GM18858 (cell line): ENCODE measurements around the gene MYO7A.
"Not testable (repeated sequence)": the region's sequence is repeated elsewhere in the genome, so short reads cannot be mapped to it uniquely, and the experiment has no call there.

ENCODE experiments used
- ATAC-seq: cut with Tn5 transposase; IDR thresholded peaks from one replicate; pipeline ENCODE4 v1.9.1; 2021; ENCODE audit not compliant: unreplicated experiment

MYO7A gene

DNA sequence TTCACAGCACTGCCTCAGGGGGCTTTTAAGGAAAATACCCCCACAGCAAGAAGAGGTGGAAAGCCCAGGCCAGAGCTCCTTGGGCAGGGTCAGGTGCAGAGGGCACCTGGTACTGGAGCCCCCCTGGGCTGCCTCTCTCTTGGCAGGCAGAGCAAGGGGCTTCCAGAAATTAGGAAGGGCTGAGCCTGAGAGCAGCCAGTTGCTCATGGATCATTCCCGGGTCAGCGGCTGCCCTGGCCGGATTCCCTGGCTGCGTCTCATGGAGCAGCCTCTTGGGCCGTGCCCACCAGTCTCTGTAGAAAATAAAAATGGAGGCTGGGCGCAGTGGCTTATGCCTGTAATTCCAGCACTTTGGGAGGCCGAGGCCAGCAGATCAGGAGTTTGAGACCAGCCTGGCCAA, 35.7 kb upstream of the MYO7A start:
- no peak for ATAC-seq

DNA sequence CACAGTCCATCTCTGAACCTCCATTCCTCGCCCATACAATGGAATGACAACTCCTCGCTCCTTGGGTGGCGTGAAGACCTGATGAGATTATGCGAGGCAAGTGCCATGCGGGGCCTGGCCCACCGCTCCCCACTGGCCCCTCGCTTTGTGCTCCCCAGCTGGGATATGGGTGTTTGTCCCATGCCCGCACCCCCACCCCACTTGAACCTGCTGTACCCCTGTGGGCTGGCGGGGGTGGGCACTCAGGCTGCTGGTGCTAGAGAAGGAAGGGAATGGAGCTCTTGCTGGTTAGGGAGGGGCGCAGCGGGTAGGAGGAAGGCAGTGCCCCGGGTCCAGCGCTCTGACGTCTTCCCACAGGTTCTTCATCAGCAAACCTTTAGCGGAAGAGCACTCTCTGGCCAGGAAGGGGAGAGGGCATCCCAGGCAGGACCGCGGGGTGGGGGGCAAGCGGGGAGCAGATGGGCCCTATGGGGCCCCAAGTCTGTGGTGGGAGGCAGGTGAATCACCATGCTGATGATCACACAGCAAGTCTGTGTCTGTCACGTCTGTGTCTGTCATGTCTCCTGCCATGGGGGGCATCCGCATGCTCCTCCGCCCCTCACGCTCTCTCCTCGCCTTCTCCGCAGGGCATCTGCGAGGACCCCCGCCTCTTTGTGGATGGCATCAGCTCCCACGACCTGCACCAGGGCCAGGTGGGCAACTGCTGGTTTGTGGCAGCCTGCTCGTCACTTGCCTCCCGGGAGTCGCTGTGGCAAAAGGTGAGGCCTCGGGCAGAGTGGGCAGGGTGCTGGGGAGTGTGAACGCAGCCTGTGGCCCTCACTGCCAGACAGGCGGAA, 34.8 kb upstream of the MYO7A start:
- ATAC-seq = no peak

DNA sequence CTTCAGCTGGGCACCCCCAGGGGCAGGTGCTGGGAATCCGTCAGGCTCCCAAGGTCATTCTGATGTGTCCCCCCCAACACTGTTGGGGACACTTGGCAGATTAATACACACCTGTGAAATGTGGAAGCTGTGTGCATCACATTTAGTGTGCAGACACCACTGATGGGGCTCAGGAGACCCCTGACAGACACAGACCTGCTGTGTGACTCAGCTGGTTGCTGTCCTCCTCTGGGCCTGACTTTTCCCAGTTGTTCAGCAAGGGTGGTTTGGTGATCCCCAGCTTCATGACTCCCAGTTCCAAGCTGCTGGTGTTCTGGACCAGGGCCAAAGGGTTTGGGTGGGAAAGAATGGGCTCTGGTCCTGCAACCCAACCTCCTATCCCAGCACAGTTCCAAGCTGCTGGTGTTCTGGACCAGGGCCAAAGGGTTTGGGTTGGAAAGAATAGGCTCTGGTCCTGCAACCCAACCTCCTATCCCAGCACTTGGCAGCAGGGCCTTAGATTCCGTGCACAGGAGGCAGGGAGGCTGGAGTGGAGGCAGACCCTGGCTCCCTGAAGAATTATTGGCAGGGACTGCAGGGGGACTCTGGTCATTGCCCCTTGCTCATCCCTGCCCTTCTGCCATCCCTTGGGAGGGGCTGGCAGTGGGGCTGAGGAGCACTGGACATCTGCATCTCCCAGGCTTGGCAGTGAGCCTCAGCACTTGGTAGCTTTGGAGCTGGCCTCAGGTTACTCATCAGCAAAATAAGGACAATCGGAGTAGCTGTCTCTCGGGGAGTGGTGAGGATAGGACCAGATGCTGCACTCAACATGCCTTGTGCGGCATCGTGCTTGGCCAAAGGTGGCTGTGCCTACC, 33.8 kb upstream of the MYO7A start:
- ATAC-seq = no peak

DNA sequence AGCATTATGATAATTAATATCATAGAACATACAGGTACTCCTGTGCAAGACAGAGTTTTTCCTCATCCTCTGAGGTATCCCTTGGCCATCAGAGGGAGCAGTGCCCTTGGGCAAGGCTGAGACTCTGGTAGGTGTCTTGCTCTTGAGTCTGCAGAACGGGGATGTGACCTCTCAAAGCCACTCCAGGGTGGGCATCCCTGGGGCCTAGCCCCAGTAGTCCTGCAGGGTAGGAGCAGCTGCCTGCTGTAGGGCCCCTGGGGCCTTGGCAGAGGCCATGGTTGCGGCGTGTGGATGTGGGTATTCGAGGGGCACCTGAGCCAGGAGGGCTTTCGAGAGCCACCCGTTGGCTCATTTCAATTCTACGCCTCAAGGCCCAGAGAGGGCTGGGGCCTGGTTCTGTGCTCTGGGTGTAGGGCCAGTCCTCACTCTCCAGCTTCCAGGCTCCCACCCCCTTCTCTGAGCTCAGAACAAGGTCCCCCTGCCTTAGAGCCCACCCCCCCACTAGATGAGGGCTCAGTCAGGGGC, 33.1 kb upstream of the MYO7A start:
- ATAC-seq = no peak

DNA sequence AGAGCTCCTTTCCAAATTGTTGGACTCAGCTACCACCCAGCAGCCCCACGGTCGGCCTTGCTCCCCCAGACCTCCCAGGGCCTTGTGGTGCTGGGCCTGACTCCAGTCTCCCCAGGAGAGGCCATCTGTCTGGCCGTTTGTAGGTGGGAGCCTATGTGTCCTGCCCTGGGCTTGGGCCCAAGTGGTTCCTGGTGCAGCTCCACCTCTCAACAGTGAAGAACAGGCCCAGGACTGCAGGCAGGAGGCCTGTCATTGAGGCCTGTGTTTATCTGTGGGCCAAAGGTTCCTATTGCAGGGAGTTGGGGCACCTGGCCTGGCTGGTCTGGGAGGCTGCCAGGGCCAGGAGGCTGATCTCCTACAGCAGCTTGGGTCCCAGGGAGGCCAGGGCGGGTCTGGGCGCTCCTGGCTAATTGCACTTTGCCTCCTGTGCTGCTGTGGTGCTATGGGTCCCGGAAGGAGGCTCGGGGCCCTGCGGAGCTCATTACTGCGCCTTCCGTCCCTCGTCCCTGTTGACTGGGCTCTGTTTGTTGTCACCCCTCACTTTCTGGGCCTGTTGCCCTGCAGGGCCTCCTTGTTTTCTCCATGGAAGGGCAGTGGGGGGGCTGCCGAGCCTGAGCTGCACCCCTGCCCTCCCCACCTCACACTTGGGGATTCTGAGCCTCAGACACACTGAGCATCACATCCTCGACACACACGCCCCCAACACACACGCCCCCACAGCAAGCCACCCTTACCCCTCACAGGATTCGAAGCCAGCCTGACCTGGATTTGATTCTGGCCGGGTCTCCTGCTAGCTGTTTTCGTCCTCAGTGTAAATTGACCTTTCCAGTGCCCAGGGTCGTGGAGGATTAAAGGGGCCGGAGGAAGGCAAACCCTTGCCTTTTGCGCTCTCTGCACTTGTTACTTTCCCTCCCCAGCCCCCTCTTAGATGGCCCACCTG, 32.2 kb upstream of the MYO7A start:
- no peak for ATAC-seq

DNA sequence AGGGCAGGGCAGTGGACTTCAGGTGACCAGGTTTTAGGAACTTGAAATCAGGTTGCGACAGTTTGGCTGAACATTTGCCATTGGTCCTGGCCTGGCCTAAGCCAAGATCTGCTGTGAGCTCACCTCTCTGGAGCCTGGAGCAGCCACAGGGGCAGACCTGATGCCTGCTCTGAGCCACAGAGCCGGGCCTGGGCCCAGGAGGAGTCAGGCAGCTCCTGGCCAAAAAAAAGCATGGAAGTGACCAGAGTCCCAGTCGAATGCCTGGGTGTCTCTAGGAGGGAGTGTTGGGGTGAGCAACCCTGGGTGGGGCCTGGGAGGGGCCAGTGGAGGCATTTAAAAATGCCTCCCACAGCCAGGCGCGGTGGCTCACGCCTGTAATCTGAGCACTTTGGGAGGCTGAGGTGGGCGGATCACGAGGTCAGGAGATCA, 31.4 kb upstream of the MYO7A start:
- ATAC-seq = no peak

DNA sequence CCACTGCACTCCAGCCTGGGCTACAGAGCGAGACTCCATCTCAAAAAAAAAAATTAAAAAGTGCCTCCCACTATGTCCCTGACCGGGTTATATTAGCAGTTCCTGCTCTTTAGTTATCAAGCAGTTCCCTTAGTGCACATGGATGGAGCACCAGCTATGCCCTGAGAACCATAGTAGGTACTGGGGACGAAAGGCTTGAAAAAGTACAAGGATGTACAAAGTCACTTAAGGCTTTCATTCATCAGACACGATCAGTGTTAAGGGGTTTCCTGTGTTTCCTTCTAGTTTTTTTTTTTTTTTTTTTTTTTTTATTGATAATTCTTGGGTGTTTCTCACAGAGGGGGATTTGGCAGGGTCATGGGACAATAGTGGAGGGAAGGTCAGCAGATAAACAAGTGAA, 30.9 kb upstream of the MYO7A start:
- not testable (repeated sequence) for ATAC-seq

DNA sequence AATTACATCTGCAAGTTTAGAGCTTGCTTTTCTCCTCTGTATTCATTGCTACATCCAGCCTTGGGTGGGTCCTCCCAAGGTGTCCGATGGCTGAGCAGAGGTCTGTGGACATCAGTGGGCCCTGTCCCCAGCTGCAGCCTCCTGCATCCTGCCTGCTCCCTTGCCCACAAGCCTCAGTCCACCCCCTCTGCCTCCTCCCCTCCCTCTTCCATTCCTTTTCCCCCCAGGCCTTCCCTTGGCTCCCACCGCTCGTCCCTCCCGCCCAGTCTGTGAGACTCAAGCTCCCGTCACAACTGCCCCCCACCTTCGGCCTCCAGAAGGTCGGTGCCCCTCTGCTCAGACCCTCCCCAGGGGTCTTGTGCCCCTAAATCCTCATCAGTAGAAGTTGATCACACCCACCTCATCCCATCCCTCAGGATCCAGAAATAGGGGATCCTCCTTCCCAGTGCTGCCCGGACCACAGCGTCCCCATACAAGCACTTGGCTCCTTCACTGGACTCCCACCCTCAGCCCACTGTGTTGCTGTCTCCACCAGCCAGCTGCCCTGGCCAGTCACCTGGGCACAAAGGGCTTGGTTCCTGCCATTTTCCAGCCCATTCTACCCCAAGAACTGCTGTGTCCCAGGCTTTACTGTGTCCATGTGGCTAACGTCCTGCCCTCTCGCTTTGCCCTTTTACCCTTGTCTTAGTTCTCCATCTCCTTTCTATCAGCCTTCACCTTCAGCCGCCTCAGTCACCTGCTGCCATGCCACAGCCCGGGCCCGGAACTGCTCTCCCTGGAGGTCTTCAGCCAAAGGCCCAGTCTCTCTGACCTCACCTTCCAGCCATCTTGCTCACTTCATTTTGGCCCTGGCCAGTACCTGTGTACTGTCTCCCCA, 27.6 kb upstream of the MYO7A start:
- no peak for ATAC-seq

DNA sequence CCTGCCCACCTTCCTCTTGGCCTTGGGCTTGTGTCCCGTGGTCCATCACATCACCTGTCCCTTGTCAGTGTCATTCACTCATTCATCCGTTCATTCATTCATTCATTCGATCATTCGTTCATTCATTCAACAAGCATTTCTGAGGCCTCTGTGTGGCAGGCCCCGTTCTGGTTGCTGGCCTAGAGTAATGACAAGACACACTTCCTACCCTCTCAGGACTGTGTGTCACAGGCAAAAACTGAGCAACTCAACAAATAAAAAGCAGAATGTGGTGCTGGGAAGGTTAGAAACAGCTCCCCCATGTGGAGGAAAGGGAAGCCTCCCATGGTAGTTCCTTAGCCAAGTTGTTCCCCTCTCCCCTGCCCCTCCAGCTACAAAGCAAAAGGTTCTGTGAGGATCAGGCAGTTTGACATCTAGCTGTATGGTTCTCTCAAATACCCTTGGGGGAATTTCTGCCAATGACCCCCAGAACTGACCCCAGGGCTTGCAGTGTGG, 27.0 kb upstream of the MYO7A start:
- ATAC-seq = no peak

DNA sequence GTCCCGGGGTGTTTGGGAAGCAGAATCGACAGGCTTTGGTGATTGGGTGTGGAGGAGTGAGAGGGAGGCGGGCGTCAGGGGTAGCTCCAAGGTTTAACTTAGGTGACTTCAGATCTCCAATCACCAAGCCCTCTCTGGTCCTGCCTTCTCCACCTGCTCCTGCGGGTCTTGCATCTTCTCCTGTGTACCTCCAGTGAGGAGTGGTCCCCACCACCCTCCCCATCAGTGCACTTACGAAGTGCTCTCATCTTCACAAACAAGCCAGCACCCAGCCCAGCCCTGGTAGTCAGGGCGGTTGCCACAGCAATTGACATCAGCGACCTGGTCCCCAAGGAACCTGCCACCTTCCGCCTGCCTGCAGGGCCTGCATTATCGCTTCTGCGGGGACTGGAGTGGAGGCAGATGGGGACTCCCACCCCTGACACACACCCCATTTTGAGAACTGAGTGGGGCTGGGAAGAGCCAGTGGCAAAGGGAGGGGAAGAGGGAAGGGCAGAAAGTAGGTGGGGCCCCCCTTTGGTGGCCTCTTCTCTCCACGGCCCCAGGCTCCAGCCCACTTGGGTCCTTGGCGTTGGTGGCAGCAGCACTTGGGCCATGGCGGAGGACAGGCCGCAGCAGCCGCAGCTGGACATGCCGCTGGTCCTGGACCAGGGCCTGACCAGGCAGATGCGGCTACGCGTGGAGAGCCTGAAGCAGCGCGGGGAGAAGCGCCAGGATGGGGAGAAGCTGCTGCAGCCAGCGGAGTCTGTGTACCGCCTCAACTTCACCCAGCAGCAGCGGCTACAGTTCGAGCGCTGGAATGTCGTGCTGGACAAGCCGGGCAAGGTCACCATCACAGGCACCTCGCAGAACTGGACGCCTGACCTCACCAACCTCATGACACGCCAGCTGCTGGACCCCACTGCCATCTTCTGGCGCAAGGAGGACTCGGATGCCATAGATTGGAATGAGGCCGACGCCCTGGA, 25.5 kb upstream of the MYO7A start, which contains the start of gene OMP:
TSS of gene OMP (plus strand) at position 595 of the 965 bp plus-strand sequence. CDS start at position 595, 0 bp downstream.
- no peak for ATAC-seq

DNA sequence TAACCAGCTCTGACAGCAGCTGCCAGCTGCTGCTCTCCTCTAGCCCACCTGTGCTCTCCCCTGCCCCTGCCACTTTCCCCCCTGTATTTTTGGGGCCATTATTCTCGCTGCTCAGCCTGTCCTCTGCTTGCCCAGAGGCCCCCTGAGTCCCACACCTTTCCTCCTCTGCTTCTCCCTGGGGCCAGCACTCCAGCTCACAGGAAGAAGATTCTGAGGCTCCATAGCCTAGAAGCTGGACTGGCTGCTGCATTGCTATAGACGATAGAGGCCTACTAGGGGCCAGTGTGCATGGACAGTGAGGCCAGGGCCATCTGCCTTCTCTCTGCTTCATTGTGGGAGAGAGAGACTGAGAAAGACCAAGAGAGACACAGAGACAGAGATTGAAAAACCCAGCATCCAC, 24.7 kb upstream of the MYO7A start:
- ATAC-seq = no peak

DNA sequence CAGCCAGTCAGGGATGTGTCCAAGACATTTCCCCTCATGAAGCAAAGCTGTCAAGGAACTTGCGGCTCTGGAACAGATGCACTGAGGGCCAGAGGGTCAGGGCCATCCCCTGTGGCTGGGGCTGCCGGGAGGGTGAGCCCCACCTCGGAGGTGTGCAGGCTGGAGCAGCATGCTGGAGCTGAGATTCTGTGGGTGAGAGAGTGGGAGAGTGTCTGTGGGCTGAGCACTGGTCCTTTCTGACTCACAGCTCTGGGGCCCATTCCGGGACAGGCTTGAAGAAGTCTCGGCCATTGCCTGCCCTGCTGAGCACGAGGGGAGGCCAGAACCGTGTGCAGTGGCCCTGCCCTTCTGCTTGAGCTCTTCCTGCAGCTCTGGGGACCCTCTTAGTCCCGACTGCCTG, 23.3 kb upstream of the MYO7A start:
- ATAC-seq = no peak

DNA sequence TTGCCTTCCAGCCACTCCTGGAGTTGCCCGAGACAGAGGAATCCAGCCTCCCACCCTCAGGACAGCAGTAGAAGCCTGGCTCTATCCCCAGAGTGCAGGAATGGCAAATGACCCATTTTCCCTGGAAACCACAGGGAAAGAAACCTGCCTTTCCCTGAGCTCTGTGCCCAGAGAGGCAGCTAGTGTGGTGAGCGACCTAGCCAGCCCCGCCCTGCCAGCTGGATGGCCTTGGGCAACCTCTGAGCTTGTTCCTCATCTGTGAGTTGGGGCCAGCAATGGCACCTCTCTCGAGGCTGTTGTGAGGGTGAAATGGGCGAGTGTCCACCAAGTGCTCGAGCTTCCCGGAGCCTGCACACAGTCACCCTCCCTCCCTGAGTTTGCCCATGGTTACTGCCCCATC, 21.7 kb upstream of the MYO7A start:
- ATAC-seq = no peak

DNA sequence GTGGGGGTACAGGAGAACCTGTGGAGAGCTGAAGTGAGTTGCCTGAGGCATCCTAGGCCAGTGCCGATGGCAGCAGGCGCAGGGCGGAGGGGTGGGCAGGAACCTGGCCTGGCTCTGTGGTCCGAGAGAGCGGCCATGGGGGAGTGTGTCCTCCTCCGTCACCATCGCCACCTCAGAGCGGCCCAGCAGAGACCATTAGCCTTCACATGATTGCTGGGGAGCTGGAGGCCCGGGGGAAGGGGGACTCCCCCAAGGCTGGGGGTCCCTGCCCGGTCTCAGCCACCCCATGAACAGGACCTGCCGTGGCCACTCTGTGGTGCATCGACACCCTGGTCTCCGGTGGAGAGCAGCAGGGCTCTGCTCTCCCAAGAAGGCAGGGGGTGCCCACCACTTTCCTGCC, 21.3 kb upstream of the MYO7A start:
- no peak for ATAC-seq

DNA sequence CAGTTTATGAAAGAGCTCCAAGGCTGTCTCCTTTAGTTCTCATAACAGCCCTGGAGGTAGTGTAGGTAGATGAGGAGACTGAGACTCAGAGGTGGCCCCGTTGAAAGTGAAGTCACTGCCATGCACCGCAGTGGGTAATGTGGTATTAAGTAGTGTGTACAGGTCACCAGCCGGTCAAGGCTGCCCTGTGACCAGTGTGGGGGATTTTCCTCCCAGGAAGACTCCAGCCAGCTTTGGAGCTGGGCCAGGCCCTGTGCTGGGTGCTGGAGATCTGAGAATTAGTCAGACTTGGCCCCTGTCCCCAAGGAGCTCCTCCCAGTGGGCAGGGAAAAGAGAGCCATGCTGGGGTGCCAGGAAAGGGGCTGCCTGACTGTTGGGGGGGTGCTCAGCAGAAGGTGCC, 20.1 kb upstream of the MYO7A start:
- ATAC-seq = no peak

DNA sequence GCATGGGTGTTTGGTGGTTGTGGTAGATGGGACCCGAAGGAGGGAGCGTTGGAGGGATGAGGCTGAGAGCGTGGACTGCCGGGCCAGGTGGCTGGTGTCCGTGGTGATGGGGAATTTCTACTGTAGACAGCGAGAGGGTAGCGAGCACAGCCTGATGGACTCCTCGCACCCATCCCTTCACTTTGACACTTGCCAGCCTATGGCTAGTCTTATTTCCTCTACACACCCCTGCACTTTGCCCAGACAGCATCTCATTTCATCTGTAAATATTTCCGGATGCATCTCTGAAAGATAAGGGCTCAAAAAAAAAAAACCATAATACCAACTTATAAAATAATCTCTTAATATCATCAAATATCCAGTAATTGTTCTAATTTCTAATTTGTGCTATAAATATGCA, 19.6 kb upstream of the MYO7A start:
- ATAC-seq = no peak

DNA sequence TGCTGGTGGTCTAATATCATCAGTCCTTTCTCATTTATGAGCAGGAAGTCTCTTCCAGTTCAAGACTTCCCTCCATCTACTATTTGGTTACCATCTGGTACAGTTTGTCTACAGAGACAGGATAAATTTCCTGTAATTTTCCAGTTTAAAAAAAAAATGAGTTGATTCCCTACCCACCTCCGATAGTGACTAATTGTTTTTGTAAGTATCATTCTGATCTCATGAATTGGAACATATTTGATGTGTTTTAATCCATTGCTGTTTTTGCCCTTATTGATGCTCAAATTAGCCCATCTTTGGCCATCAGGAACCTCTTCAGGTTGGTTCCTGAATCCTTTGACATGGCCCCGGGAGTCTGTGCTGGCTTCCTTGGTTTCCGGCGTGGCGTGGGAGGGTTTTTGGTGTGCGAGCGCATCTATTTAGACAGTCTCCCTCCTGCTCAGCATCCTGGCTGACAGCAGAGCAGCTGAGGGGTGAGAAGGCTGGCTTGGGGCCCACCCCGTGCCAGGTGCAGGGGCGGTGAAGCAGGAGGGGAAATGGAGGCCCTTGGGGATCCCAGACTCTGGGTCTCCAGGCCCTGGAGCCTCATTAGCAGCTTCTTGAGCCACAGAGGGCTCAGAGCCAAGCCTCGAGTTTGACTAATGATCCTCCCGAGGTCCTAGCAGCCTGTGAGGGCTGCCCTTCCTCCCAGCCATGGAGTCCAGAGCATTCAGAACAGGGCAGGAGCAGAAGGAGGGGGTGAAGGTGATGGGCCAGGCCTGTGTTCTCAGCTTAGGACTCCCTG, 18.6 kb upstream of the MYO7A start:
- ATAC-seq = no peak

DNA sequence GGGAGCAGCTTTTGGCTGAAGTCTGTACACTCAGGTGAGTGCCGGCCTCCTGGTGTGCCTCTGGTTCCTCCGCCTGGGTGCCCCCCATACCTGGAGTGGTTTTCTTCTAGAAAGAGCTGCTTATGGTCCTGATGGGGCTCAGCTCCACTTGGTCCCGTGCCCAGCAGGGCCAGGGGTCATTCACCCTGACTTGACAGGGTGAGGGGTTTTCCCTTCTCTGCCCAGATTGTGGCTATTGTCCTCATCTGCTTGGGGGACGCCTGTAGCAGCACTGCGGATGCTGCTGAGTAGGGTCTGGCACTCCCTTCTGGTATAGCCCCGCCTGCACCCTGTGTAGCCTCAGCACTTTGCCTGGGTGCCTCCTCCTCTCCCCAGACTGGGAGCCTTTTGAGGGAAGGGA, 17.2 kb upstream of the MYO7A start:
- ATAC-seq = no peak
